Testis (tissue), 2 donors: ENCODE results near the gene DQX1.

ENCODE experiments used
- CTCF ChIP-seq, 3 experiments: fragments of 450-650 bp in 2 of 3; fragments of 200-600 bp in 1 of 3; sonication (generic) in 1 of 3; IDR thresholded peaks; one replicate each; pipeline ENCODE4 v1.5.1; 2016 to 2019; ENCODE audit warnings: antibody characterized with exemption in 3 of 3, mild to moderate bottlenecking in 2 of 3, moderate library complexity in 1 of 3
- POLR2A ChIP-seq: fragments of 450-650 bp; IDR thresholded peaks from one replicate; pipeline ENCODE4 v1.6.1; 2017; ENCODE audit warnings: antibody characterized with exemption, mild to moderate bottlenecking, moderate library complexity

- TF ChIP-seq CTCF (IDR thresholded peaks at IDR 0.05) (no peak), POLR2A (no peak)
These were observed 26.2 kb upstream of the DQX1 start for GRCh38 chr2:74551942-74552913.
